GM12878 (cell line): ENCODE measurements around the gene CNDP1. TPM values are rescaled to one million over a fixed set of nuclear protein-coding genes. Genes with fewer than 3 reads are reported as not detected.

Source experiments
- ATF2 ChIP-seq: IDR thresholded peaks from 2 replicates; pipeline ENCODE4 v1.6.1; 2012; ENCODE audit warnings: low read length, inconsistent platforms
- CBFB ChIP-seq: IDR thresholded peaks from 2 replicates; pipeline ENCODE4 v1.6.1; 2016; ENCODE audit warnings: antibody characterized with exemption, low read depth
- CEBPB ChIP-seq, 2 experiments: fragments of 150-350 bp in 1 of 2; IDR thresholded peaks; 2 replicates each; pipeline ENCODE4 v1.6.1; 2012 to 2014; ENCODE audit warnings: low read depth in 2 of 2, low read length in 2 of 2, borderline replicate concordance in 1 of 2, inconsistent platforms in 1 of 2
- IRF5 ChIP-seq: fragments of 450-650 bp; IDR thresholded peaks from 2 replicates; pipeline ENCODE4 v1.6.1; 2017; ENCODE audit warnings: borderline replicate concordance
- KAT2A ChIP-seq: conservative IDR thresholded peaks from 2 replicates; pipeline ENCODE4 v1.6.1; 2011; ENCODE audit warnings: low read depth, low read length; ENCODE audit not compliant: control insufficient read depth
- MEF2A ChIP-seq: IDR thresholded peaks from 2 replicates; pipeline ENCODE4 v1.6.1; 2011; ENCODE audit warnings: low read depth, mild to moderate bottlenecking, low read length, moderate library complexity; ENCODE audit not compliant: insufficient read depth
- PML ChIP-seq: IDR thresholded peaks from 2 replicates; pipeline ENCODE4 v1.6.1; 2012; ENCODE audit warnings: low read length, inconsistent platforms
- POLR2AphosphoS2 ChIP-seq: IDR thresholded peaks from 2 replicates; pipeline ENCODE4 v1.6.1; 2011; ENCODE audit warnings: low read depth, mild to moderate bottlenecking, low read length, improper control_type of control experiment, moderate library complexity
- RUNX3 ChIP-seq: IDR thresholded peaks from 2 replicates; pipeline ENCODE4 v1.6.1; 2012; ENCODE audit warnings: low read length, inconsistent platforms
- TAF1 ChIP-seq: IDR thresholded peaks from 2 replicates; pipeline ENCODE4 v1.6.1; 2011; ENCODE audit warnings: mild to moderate bottlenecking, low read depth, low read length, borderline replicate concordance
- TBL1XR1 ChIP-seq: IDR thresholded peaks from 2 replicates; pipeline ENCODE4 v1.6.1; 2012; ENCODE audit warnings: low read depth, low read length, improper control_type of control experiment
- ZNF207 ChIP-seq: fragments of 450-650 bp; IDR thresholded peaks from 2 replicates; pipeline ENCODE4 v1.6.1; 2014; ENCODE audit warnings: antibody characterized with exemption, mild to moderate bottlenecking, borderline replicate concordance
- ZNF622 ChIP-seq: fragments of 450-650 bp; IDR thresholded peaks from 2 replicates; pipeline ENCODE4 v1.6.1; 2017; ENCODE audit warnings: mild to moderate bottlenecking, inconsistent platforms
- polyA plus RNA-seq, 11 experiments: library from polyadenylated mRNA; depleted of rRNA in 4 of 11; unstranded in 6 of 11; stranded (reverse) in 5 of 11; fragments of >200 nt; fragmentation: Nextera tagmentation in 4 of 11; fragmentation: Illumina TruSeq in 1 of 11; extraction: Ambion mirVana in 4 of 11; extraction: Trizol in 1 of 11; gene quantifications; 1 replicate in 1 of 11; 2 replicates in 10 of 11; pipeline versions ENCODE4 v1.2.1 to v1.2.3, GENCODE V29; 2011 to 2016; ENCODE audit warnings: inconsistent platforms in 2 of 11, missing spikeins in 2 of 11, low read depth in 1 of 11
- total RNA-seq, 4 experiments: library from RNA; depleted of rRNA in 3 of 4; stranded (reverse); fragments of >200 nt in 3 of 4; fragmentation: Illumina TruSeq in 1 of 4; extraction: Trizol in 1 of 4; gene quantifications; 2 replicates each; pipeline versions ENCODE4 v1.2.1 to v1.2.3, GENCODE V29; 2013 to 2021
- TF ChIP-seq, protein P1 (sequence below), 3 experiments: IDR thresholded peaks in 2 of 3; conservative IDR thresholded peaks in 1 of 3; 2 replicates each; pipeline ENCODE4 v1.5.1; 2011; ENCODE audit warnings: low read depth in 3 of 3, low read length in 3 of 3, mild to moderate bottlenecking in 3 of 3, control low read depth in 2 of 3, moderate library complexity in 2 of 3, inconsistent platforms in 1 of 3, mixed read lengths in 1 of 3; ENCODE audit not compliant: control insufficient read depth in 2 of 3, insufficient read depth in 1 of 3; ENCODE audit errors: extremely low read depth in 1 of 3
- TF ChIP-seq, protein P2 (sequence below): fragments of 450-650 bp; IDR thresholded peaks from 2 replicates; pipeline ENCODE4 v1.6.1; 2016; ENCODE audit warnings: mild to moderate bottlenecking
- TF ChIP-seq, protein P3 (sequence below): fragments of 450-650 bp; formaldehyde crosslinking; IDR thresholded peaks from 2 replicates; pipeline ENCODE4 v1.4.0; 2020; ENCODE audit warnings: mild to moderate bottlenecking, moderate library complexity

Gene CNDP1
- total and polyA plus RNA-seq, 10 of the 15 experiments (the other 5 are each of a cell fraction or from before 2014, with no cell fraction given): 0.04 to 0.05 TPM; not detected in 8

DNA sequence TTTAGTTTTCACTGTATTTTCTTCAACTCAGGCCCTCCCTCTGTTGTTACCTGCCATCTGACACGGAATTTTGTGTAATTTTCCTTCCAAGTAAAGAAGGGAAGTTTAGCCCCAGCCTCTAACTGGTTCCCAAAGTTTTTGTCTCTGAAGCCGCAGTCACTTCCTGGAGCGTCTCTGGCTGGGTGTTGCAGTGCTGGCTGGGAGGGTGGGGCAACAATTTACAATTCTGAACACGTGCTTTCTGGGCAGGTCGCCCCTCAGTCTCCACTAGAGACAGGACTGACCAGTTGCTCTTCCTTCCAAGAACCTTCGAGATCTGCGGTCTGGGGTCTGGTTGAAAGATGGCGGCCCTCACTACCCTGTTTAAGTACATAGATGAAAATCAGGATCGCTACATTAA, 34.7 kb upstream of the CNDP1 start (continued):
- no peak for TF ChIP-seq TBL1XR1
- TF ChIP-seq CEBPB (IDR thresholded peaks at IDR 0.05; ENCODE audit: borderline replicate concordance in 1 of 2, low read depth in 2 of 2, low read length in 2 of 2): no peak
- TF ChIP-seq, protein P1, sequence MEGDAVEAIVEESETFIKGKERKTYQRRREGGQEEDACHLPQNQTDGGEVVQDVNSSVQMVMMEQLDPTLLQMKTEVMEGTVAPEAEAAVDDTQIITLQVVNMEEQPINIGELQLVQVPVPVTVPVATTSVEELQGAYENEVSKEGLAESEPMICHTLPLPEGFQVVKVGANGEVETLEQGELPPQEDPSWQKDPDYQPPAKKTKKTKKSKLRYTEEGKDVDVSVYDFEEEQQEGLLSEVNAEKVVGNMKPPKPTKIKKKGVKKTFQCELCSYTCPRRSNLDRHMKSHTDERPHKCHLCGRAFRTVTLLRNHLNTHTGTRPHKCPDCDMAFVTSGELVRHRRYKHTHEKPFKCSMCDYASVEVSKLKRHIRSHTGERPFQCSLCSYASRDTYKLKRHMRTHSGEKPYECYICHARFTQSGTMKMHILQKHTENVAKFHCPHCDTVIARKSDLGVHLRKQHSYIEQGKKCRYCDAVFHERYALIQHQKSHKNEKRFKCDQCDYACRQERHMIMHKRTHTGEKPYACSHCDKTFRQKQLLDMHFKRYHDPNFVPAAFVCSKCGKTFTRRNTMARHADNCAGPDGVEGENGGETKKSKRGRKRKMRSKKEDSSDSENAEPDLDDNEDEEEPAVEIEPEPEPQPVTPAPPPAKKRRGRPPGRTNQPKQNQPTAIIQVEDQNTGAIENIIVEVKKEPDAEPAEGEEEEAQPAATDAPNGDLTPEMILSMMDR (IDR thresholded peaks at IDR 0.05 in 2 of 3, conservative IDR thresholded peaks at IDR 0.05 in 1 of 3; ENCODE audit: control insufficient read depth in 2 of 3, extremely low read depth in 1 of 3, insufficient read depth in 1 of 3, low read depth in 3 of 3, low read length in 3 of 3): no peak
- TF ChIP-seq ZNF622: no peak
- TF ChIP-seq MEF2A: no peak
- no peak for TF ChIP-seq ATF2
- TF ChIP-seq POLR2AphosphoS2: no peak
- no peak for TF ChIP-seq IRF5
- peak; percentile 63; the same call in 1 of the 2 replicates for TF ChIP-seq CBFB
- TF ChIP-seq, protein P2, sequence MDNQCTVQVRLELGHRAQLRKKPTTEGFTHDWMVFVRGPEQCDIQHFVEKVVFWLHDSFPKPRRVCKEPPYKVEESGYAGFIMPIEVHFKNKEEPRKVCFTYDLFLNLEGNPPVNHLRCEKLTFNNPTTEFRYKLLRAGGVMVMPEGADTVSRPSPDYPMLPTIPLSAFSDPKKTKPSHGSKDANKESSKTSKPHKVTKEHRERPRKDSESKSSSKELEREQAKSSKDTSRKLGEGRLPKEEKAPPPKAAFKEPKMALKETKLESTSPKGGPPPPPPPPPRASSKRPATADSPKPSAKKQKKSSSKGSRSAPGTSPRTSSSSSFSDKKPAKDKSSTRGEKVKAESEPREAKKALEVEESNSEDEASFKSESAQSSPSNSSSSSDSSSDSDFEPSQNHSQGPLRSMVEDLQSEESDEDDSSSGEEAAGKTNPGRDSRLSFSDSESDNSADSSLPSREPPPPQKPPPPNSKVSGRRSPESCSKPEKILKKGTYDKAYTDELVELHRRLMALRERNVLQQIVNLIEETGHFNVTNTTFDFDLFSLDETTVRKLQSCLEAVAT: peak; percentile 68
- no peak; the same call in 1 of the 2 replicates for TF ChIP-seq RUNX3
- TF ChIP-seq TAF1: peak; percentile 67; the same call in 1 of the 2 replicates
- TF ChIP-seq, protein P3, sequence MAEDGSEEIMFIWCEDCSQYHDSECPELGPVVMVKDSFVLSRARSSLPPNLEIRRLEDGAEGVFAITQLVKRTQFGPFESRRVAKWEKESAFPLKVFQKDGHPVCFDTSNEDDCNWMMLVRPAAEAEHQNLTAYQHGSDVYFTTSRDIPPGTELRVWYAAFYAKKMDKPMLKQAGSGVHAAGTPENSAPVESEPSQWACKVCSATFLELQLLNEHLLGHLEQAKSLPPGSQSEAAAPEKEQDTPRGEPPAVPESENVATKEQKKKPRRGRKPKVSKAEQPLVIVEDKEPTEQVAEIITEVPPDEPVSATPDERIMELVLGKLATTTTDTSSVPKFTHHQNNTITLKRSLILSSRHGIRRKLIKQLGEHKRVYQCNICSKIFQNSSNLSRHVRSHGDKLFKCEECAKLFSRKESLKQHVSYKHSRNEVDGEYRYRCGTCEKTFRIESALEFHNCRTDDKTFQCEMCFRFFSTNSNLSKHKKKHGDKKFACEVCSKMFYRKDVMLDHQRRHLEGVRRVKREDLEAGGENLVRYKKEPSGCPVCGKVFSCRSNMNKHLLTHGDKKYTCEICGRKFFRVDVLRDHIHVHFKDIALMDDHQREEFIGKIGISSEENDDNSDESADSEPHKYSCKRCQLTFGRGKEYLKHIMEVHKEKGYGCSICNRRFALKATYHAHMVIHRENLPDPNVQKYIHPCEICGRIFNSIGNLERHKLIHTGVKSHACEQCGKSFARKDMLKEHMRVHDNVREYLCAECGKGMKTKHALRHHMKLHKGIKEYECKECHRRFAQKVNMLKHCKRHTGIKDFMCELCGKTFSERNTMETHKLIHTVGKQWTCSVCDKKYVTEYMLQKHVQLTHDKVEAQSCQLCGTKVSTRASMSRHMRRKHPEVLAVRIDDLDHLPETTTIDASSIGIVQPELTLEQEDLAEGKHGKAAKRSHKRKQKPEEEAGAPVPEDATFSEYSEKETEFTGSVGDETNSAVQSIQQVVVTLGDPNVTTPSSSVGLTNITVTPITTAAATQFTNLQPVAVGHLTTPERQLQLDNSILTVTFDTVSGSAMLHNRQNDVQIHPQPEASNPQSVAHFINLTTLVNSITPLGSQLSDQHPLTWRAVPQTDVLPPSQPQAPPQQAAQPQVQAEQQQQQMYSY (CRISPR knock-in tag): no peak
- no peak for TF ChIP-seq KAT2A
- TF ChIP-seq ZNF207: no peak; the same call in 1 of the 2 replicates
- TF ChIP-seq PML: peak; percentile 29; the same call in 1 of the 2 replicates
